Type B pancreatic cell (in vitro differentiated cells): ENCODE data around the gene CD200R1. TPM values are rescaled to one million over a fixed set of nuclear protein-coding genes. Genes with fewer than 3 reads are reported as not detected.

ENCODE experiments used
- DNase-seq: peaks from one replicate; pipeline ENCODE4 v3.0.0; 2021; ENCODE audit warnings: mixed read lengths; ENCODE audit not compliant: unreplicated experiment; ENCODE audit errors: extremely low spot score
- H3K27ac Mint-ChIP-seq: 2 replicates; pipeline ENCODE4 v1.8.0; 2021; ENCODE audit warnings: mild to moderate bottlenecking, mixed read lengths
- H3K27me3 Mint-ChIP-seq: 2 replicates; pipeline ENCODE4 v1.8.0; 2021; ENCODE audit warnings: mixed read lengths
- H3K36me3 Mint-ChIP-seq: 2 replicates; pipeline ENCODE4 v1.8.0; 2021; ENCODE audit warnings: mixed read lengths
- H3K4me1 Mint-ChIP-seq: one replicate; pipeline ENCODE4 v1.8.0; 2021; ENCODE audit warnings: mixed read lengths; ENCODE audit not compliant: unreplicated experiment
- H3K4me3 Mint-ChIP-seq: 2 replicates; pipeline ENCODE4 v1.8.0; 2021; ENCODE audit warnings: mild to moderate bottlenecking, mixed read lengths
- H3K9me3 Mint-ChIP-seq: 2 replicates; pipeline ENCODE4 v1.8.0; 2021; ENCODE audit warnings: mixed read lengths
- total RNA-seq: library from RNA; stranded (reverse); gene quantifications from 2 replicates; pipeline ENCODE4 v1.2.1, GENCODE V29; 2021; ENCODE audit warnings: low replicate concordance
- TF ChIP-seq, protein P1 (sequence below): fragments of 200-600 bp; sonication (generic); conservative IDR thresholded peaks from 2 replicates; pipeline ENCODE4 v1.5.0; 2021; ENCODE audit warnings: antibody characterized with exemption, mild to moderate bottlenecking

The CD200R1 gene
- total RNA-seq, 1 donor from 2014 or later, result 2.1 TPM

DNA sequence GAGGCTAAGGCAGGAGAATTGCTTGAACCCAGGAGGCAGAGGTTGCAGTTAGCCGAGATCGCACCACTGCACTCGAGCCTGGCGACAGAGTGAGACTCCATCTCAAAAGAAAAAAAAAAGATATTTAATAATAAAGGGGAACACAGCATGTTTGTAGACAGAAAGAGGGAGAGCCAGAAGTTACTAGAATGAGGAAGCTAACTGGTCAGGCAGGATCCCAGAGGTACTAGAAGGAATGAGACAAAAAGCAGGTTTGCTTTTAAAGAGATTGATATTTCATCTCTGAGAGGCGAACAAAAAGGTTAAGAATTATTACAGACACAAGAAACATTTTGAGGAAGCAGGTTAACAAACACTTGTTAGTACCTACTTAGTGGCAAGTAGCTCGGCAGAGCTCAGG is 9.2 kb downstream of the CD200R1 start:
- TF ChIP-seq, protein P1, sequence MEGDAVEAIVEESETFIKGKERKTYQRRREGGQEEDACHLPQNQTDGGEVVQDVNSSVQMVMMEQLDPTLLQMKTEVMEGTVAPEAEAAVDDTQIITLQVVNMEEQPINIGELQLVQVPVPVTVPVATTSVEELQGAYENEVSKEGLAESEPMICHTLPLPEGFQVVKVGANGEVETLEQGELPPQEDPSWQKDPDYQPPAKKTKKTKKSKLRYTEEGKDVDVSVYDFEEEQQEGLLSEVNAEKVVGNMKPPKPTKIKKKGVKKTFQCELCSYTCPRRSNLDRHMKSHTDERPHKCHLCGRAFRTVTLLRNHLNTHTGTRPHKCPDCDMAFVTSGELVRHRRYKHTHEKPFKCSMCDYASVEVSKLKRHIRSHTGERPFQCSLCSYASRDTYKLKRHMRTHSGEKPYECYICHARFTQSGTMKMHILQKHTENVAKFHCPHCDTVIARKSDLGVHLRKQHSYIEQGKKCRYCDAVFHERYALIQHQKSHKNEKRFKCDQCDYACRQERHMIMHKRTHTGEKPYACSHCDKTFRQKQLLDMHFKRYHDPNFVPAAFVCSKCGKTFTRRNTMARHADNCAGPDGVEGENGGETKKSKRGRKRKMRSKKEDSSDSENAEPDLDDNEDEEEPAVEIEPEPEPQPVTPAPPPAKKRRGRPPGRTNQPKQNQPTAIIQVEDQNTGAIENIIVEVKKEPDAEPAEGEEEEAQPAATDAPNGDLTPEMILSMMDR, result no peak
- Mint-ChIP-seq H3K27ac (peak overlapping the region; percentile 39), H3K36me3 (no peaks in the 10 kb centered on the region), H3K4me3 (peak overlapping the region; percentile 3), H3K4me1 (no peaks in the 10 kb centered on the region), H3K9me3 (peaks cover 7% of the 10 kb centered on the region), H3K27me3 (no peaks in the 10 kb centered on the region)
- DNase-seq, result no peak

DNA sequence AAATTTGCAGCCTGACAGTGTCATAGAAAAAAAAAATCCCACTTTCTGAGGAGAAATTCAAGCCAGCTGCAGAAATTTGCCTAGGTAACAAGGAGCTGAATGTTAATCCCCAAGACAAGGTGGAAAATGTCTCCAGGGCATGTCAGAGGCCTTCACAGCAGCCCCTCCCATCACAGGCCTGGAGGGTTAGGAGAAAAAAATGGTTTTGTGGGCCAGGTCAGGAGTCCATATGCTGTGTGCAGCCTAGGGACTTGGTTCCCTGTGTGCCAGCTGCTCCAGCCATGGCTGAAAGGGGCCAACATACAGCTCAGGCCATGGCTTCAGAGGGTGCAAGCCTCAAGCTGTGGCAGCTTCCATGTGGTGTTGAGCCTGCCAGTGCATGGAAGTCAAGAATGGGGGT is 11.2 kb downstream of the CD200R1 start:
- H3K4me3 Mint-ChIP-seq, result no peak overlapping the region
- H3K9me3 Mint-ChIP-seq, result peaks cover 7% of the 10 kb centered on the region
- no peak overlapping the region for H3K27ac Mint-ChIP-seq
- no peaks in the 10 kb centered on the region for H3K27me3 Mint-ChIP-seq
- no peak for DNase-seq
- H3K4me1 Mint-ChIP-seq, result no peaks in the 10 kb centered on the region
- no peaks in the 10 kb centered on the region for H3K36me3 Mint-ChIP-seq
- TF ChIP-seq, protein P1, result no peak

DNA sequence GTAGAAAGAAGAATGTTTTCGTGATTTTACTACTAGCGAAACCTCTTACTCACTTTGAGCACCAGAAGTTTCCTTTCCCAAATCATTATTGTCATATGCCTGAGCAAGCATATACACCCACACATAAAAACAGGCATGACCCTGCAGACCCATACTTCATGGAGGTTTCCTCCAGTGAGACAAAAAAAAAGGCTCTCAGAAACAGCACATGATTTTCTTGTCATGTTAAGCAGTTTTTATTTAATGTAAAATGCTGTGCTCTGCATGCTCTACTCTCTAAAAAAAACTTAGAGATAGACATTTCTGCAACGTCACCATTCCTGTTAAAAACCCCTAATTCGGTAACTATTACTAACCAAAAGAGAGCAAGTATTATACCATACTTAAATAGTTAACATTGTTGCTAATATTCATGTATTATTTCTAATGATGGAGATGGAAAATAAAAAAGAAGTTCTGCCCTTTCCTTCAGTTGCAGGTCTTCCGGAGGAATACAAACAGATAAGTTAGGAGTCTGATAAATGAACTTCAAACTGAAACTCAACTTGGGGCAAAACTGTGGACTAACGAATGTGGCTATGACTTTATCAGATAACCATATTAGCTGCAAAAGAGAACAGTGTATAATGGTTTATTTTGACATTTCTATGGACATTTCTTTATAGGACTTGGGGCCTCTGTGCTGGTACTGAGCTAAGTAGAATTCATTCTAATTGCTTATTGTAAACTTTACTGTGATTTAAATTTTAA is 15.9 kb downstream of the CD200R1 start:
- Mint-ChIP-seq H3K4me3 (no peak overlapping the region), H3K9me3 (peaks cover 7% of the 10 kb centered on the region), H3K27ac (no peak overlapping the region), H3K27me3 (no peaks in the 10 kb centered on the region), H3K4me1 (no peaks in the 10 kb centered on the region), H3K36me3 (no peaks in the 10 kb centered on the region)
- TF ChIP-seq, protein P1, result no peak
- no peak for DNase-seq

DNA sequence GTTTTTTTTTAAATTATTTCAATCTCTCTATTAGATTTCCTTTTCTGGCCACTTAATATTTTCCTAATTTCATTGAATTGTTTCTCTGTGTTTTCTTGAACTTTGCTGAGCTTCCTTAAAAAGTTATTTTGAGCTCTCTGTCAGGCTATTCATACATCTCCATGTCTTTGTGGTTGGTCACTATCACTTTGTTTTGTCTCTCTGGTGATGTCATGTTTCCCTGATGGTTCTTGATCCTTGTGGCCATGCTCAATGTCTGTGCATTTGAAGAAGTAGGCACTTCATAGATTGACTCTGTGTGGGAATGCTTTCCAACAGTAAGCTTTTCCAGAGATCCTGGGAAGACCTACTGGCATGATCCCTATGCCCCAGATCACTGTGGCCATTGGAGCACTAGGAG is 18.6 kb downstream of the CD200R1 start:
- Mint-ChIP-seq H3K9me3 (no peaks in the 10 kb centered on the region), H3K4me3 (no peak overlapping the region), H3K27ac (no peak overlapping the region), H3K27me3 (no peaks in the 10 kb centered on the region), H3K36me3 (no peaks in the 10 kb centered on the region), H3K4me1 (no peaks in the 10 kb centered on the region)
- TF ChIP-seq, protein P1, result no peak
- no peak for DNase-seq

DNA sequence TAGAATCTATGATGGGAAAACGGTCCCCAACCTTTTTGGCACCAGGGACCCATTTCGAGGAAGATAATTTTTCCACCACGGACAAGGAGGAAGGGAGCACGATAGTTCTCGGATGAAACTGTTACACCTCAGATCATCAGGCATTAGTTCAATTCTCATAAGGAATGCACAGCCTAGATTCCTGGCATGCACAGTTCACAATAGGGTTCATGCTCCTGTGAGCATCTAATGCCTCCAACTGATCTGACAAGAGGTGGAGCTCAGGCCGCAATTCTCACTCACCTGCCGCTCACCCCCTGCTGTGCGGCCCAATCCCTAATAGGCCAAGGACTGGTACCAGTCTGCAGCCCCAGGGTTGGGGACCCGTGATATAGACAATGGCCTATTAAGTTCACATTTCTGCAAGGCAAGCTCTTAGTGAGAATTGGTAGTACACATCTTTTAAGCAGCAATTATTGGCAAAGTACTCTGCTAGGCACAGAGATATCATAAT is 26.5 kb downstream of the CD200R1 start:
- no peaks in the 10 kb centered on the region for H3K27me3 Mint-ChIP-seq
- H3K27ac Mint-ChIP-seq, result no peak overlapping the region
- no peak overlapping the region for H3K4me3 Mint-ChIP-seq
- no peaks in the 10 kb centered on the region for H3K9me3 Mint-ChIP-seq
- no peaks in the 10 kb centered on the region for H3K36me3 Mint-ChIP-seq
- no peaks in the 10 kb centered on the region for H3K4me1 Mint-ChIP-seq
- no peak for DNase-seq
- TF ChIP-seq, protein P1, result no peak
